ENCODE results near the gene TMEM129.
"Not testable (repeated sequence)": the region's sequence is repeated elsewhere in the genome, so short reads cannot be mapped to it uniquely, and the experiment has no call there.

TMEM129 gene

GRCh38 chr4:1695913-1696312 lies 25.2 kb downstream of the TMEM129 start:
- no peak for DNase-seq (ENCODE audit: low read depth)

GRCh38 chr4:1693131-1693896 lies 27.8 kb downstream of the TMEM129 start:
- peak; percentile 92 for DNase-seq (ENCODE audit: low read depth)

GRCh38 chr4:1691737-1692373 lies 29.3 kb downstream of the TMEM129 start:
- DNase-seq (ENCODE audit: low read depth), result no peak

- DNase-seq (ENCODE audit: low read depth), result no peak
These were observed 30.4 kb downstream of the TMEM129 start for GRCh38 chr4:1690698-1691097.

- no peak for DNase-seq (ENCODE audit: low read depth)
These were observed 34.6 kb downstream of the TMEM129 start for GRCh38 chr4:1686440-1687036.

GRCh38 chr4:1685235-1686150 lies 35.6 kb downstream of the TMEM129 start:
- DNase-seq (ENCODE audit: low read depth), result no peak

- no peak for DNase-seq (ENCODE audit: low read depth)
These were observed 36.5 kb downstream of the TMEM129 start for GRCh38 chr4:1684506-1685234.

GRCh38 chr4:1683736-1684505 lies 37.2 kb downstream of the TMEM129 start, which contains the start of gene FAM53A:
TSS of gene FAM53A (minus strand) at chr4:1684313. CDS start at chr4:1668741, 15,572 bp downstream.
- peak; percentile 80 for DNase-seq (ENCODE audit: low read depth)

- DNase-seq (ENCODE audit: low read depth), result peak; percentile 93
These were observed 37.8 kb downstream of the TMEM129 start for GRCh38 chr4:1683261-1683735.

- no peak for DNase-seq (ENCODE audit: low read depth)
These were observed 38.3 kb downstream of the TMEM129 start for GRCh38 chr4:1682860-1683259.

- no peak for DNase-seq (ENCODE audit: low read depth)
These were observed 42.9 kb downstream of the TMEM129 start for GRCh38 chr4:1678244-1678643.

GRCh38 chr4:1676605-1677525 lies 44.3 kb downstream of the TMEM129 start:
- no peak for DNase-seq (ENCODE audit: low read depth)

GRCh38 chr4:1675802-1676137 lies 45.4 kb downstream of the TMEM129 start:
- DNase-seq (ENCODE audit: low read depth), result no peak

- DNase-seq (ENCODE audit: low read depth), result no peak
These were observed 45.9 kb downstream of the TMEM129 start for GRCh38 chr4:1675136-1675801.

GRCh38 chr4:1674682-1675081 lies 46.4 kb downstream of the TMEM129 start:
- DNase-seq (ENCODE audit: low read depth), result peak; percentile 38

GRCh38 chr4:1673671-1674070 lies 47.5 kb downstream of the TMEM129 start:
- no peak for DNase-seq (ENCODE audit: low read depth)

GRCh38 chr4:1671011-1671410 lies 50.1 kb downstream of the TMEM129 start:
- not testable (repeated sequence) for DNase-seq (ENCODE audit: low read depth)

GRCh38 chr4:1670279-1670678 lies 50.8 kb downstream of the TMEM129 start:
- no peak for DNase-seq (ENCODE audit: low read depth)

GRCh38 chr4:1669850-1670249 lies 51.3 kb downstream of the TMEM129 start:
- DNase-seq (ENCODE audit: low read depth), result no peak
